DND-41 (cell line): ENCODE data around the gene GPC5.

ENCODE experiments used
- ATAC-seq: fragments of 200-7000 bp; cut with Tn5 transposase; 3 replicates; pipeline ENCODE4 v1.9.1; 2021; ENCODE audit warnings: low read depth; ENCODE audit not compliant: insufficient read depth
- DNase-seq: peaks from one replicate; pipeline ENCODE4 v3.0.0-alpha.2; 2020
- H2AFZ ChIP-seq: 2 replicates; pipeline ENCODE4 v1.6.0; 2012; ENCODE audit warnings: low read depth, low read length
- H3K27ac ChIP-seq: 2 replicates; pipeline ENCODE4 v1.5.1; 2012; ENCODE audit warnings: low read length, inconsistent platforms
- H3K27me3 ChIP-seq: fragments of 200-600 bp; sonication (generic); 2 replicates; pipeline ENCODE4 v1.6.0; 2012; ENCODE audit warnings: low read length, mild to moderate bottlenecking, inconsistent platforms; ENCODE audit not compliant: insufficient read depth, poor library complexity
- H3K36me3 ChIP-seq: 2 replicates; pipeline ENCODE4 v1.5.1; 2012; ENCODE audit warnings: low read length, inconsistent platforms; ENCODE audit not compliant: insufficient read depth
- H3K4me1 ChIP-seq: 2 replicates; pipeline ENCODE4 v1.5.1; 2012; ENCODE audit warnings: mild to moderate bottlenecking, low read length; ENCODE audit not compliant: insufficient read depth
- H3K4me2 ChIP-seq: 2 replicates; pipeline ENCODE4 v1.6.0; 2012; ENCODE audit warnings: mild to moderate bottlenecking, moderate library complexity, low read length, inconsistent platforms; ENCODE audit not compliant: insufficient read depth
- H3K4me3 ChIP-seq, 2 experiments: fragments of 200-600 bp in 1 of 2; shearing (Covaris generic) in 1 of 2; 2 replicates each; pipeline ENCODE4 v1.5.1; 2012 to 2016; ENCODE audit warnings: inconsistent platforms in 2 of 2, low read length in 2 of 2, mild to moderate bottlenecking in 2 of 2, low read depth in 1 of 2, moderate library complexity in 1 of 2
- H3K79me2 ChIP-seq: 2 replicates; pipeline ENCODE4 v1.6.0; 2012; ENCODE audit warnings: low read length, inconsistent platforms; ENCODE audit not compliant: insufficient read depth
- H3K9ac ChIP-seq: 2 replicates; pipeline ENCODE4 v1.6.0; 2012; ENCODE audit warnings: low read depth, mild to moderate bottlenecking, inconsistent platforms, low read length, moderate library complexity
- H3K9me3 ChIP-seq: 2 replicates; pipeline ENCODE4 v1.5.1; 2012; ENCODE audit warnings: low read length, moderate library complexity, mild to moderate bottlenecking, inconsistent platforms; ENCODE audit not compliant: insufficient read depth, severe bottlenecking
- H4K20me1 ChIP-seq: 2 replicates; pipeline ENCODE4 v1.6.0; 2012; ENCODE audit warnings: low read length; ENCODE audit not compliant: insufficient read depth
- CTCF ChIP-seq: IDR thresholded peaks from 2 replicates; pipeline ENCODE4 v1.5.1; 2012; ENCODE audit warnings: borderline replicate concordance, low read length, moderate library complexity, mild to moderate bottlenecking; ENCODE audit not compliant: poor library complexity, severe bottlenecking; ENCODE audit errors: extremely low read depth
- EZH2 ChIP-seq: IDR thresholded peaks from 3 replicates; pipeline ENCODE4 v1.6.1; 2012; ENCODE audit warnings: borderline replicate concordance, low read depth, mild to moderate bottlenecking, moderate library complexity, low read length, inconsistent platforms; ENCODE audit not compliant: severe bottlenecking

GPC5 gene

GRCh38 chr13:92768602-92769001 is 1370.2 kb downstream of the GPC5 start:
- Histone ChIP-seq H3K27ac (no peak overlapping the region), H2AFZ (no peak overlapping the region), H3K9me3 (no peaks in the 10 kb centered on the region), H3K4me2 (no peak overlapping the region), H3K4me3 (no peak overlapping the region), H3K36me3 (no peaks in the 10 kb centered on the region), H3K9ac (no peak overlapping the region), H3K4me1 (no peaks in the 10 kb centered on the region), H4K20me1 (no peaks in the 10 kb centered on the region), H3K27me3 (no peaks in the 10 kb centered on the region), H3K79me2 (no peaks in the 10 kb centered on the region)
- TF ChIP-seq CTCF: no peak
- no peak for TF ChIP-seq EZH2
- ATAC-seq (no peak), DNase-seq (no peak)

- Histone ChIP-seq H3K36me3 (no peaks in the 10 kb centered on the region), H3K4me3 (no peak overlapping the region), H3K27ac (no peak overlapping the region), H3K27me3 (no peaks in the 10 kb centered on the region), H3K79me2 (no peaks in the 10 kb centered on the region), H4K20me1 (no peaks in the 10 kb centered on the region), H3K9ac (no peak overlapping the region), H2AFZ (no peak overlapping the region), H3K4me1 (no peaks in the 10 kb centered on the region), H3K4me2 (no peak overlapping the region), H3K9me3 (no peaks in the 10 kb centered on the region)
- ATAC-seq: no peak
- no peak for DNase-seq
- no peak for TF ChIP-seq CTCF
- TF ChIP-seq EZH2: no peak
Measured at GRCh38 chr13:92769046-92769445, 1370.6 kb downstream of the GPC5 start.

GRCh38 chr13:92775658-92776057 is 1377.2 kb downstream of the GPC5 start:
- H3K36me3 ChIP-seq: no peaks in the 10 kb centered on the region
- no peaks in the 10 kb centered on the region for H3K9me3 ChIP-seq
- no peak for TF ChIP-seq EZH2
- TF ChIP-seq CTCF: no peak
- H2AFZ ChIP-seq: no peak overlapping the region
- no peak overlapping the region for H3K27ac ChIP-seq
- no peak for ATAC-seq
- H3K27me3 ChIP-seq: no peaks in the 10 kb centered on the region
- H3K4me1 ChIP-seq: no peaks in the 10 kb centered on the region
- H3K9ac ChIP-seq: no peak overlapping the region
- no peak overlapping the region for H3K4me3 ChIP-seq
- no peak for DNase-seq
- H3K4me2 ChIP-seq: no peak overlapping the region
- H4K20me1 ChIP-seq: no peaks in the 10 kb centered on the region
- no peaks in the 10 kb centered on the region for H3K79me2 ChIP-seq
